ENCODE data around the gene SLC38A4. TPM values are rescaled to one million over a fixed set of nuclear protein-coding genes. Genes with fewer than 3 reads are reported as not detected.

Gene SLC38A4
- total RNA-seq, 1 donor from 2014 or later = not detected

DNA sequence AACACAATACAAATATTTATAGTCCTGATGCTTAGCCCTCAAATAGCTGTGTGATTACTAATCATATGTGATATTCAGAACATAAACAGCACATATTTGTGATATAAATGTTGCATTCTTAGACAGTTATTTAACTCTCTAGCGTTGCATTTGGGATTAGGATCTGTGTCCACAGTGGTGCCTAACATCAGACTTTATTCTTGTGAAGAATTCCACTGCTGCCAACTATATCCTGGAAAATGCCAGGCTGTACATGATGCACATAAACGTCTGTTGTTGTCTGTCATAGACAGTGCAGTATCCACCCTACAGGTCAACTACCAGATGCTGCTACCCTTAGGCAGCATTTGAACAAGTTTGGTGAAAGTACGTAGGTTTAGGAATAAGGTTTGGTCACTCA lies 39.0 kb downstream of the SLC38A4 start:
- Histone ChIP-seq H3K4me3 (no peak overlapping the region), H3K36me3 (no peaks in the 10 kb centered on the region), H3K27ac (no peak overlapping the region), H3K9me3 (no peaks in the 10 kb centered on the region), H3K4me1 (no peaks in the 10 kb centered on the region), H3K27me3 (no peaks in the 10 kb centered on the region)
- TF ChIP-seq, protein P1, sequence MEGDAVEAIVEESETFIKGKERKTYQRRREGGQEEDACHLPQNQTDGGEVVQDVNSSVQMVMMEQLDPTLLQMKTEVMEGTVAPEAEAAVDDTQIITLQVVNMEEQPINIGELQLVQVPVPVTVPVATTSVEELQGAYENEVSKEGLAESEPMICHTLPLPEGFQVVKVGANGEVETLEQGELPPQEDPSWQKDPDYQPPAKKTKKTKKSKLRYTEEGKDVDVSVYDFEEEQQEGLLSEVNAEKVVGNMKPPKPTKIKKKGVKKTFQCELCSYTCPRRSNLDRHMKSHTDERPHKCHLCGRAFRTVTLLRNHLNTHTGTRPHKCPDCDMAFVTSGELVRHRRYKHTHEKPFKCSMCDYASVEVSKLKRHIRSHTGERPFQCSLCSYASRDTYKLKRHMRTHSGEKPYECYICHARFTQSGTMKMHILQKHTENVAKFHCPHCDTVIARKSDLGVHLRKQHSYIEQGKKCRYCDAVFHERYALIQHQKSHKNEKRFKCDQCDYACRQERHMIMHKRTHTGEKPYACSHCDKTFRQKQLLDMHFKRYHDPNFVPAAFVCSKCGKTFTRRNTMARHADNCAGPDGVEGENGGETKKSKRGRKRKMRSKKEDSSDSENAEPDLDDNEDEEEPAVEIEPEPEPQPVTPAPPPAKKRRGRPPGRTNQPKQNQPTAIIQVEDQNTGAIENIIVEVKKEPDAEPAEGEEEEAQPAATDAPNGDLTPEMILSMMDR (IDR thresholded peaks at IDR 0.05) = no peak
- no peak for DNase-seq (ENCODE audit: low spot score in 2 of 2)
- intact Hi-C loops (cut with DNase I) = no loop called here

DNA sequence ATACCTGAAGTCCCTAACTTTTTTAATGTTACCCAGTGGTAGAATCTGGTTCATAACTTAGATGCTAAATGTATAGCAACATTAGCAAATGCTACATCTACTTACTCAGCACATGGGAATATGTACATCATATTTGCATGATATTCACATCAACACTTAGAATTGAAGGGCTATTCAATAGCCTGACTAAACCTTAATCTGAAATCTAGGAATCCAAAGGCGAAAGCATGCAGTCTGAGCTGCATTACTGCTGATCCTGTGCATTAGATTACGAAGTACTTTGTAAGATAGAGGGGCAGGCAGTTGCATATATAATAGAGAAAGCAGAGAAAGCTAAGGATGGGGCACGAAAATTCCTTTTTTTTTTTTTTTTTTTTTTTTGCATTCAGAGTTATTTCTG lies 40.4 kb downstream of the SLC38A4 start:
- Histone ChIP-seq H3K36me3 (no peaks in the 10 kb centered on the region), H3K9me3 (no peaks in the 10 kb centered on the region), H3K4me3 (no peak overlapping the region), H3K4me1 (no peaks in the 10 kb centered on the region), H3K27me3 (no peaks in the 10 kb centered on the region), H3K27ac (no peak overlapping the region)
- no peak for DNase-seq (ENCODE audit: low spot score in 2 of 2)
- TF ChIP-seq, protein P1 (IDR thresholded peaks at IDR 0.05) = no peak
- intact Hi-C loops (cut with DNase I) = no loop called here

DNA sequence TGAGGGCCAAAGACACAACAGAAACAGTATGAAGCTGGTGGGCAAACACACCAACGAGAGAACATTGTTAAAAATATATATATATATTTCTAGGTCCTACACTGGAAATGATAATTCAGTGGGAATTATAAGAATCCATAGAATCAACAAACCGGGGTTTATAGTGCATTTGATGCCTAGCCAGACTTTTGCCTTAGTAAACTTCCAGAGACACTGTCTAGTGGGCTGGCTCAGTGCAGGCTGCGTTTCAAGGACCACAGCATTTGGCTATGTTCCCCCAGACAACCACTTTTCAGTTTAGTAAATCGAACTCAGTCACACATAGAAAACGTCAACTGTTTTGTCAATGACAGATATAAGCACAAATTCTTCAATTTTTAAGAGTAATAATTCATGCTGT lies 41.9 kb downstream of the SLC38A4 start:
- TF ChIP-seq, protein P1 (IDR thresholded peaks at IDR 0.05) = no peak

DNA sequence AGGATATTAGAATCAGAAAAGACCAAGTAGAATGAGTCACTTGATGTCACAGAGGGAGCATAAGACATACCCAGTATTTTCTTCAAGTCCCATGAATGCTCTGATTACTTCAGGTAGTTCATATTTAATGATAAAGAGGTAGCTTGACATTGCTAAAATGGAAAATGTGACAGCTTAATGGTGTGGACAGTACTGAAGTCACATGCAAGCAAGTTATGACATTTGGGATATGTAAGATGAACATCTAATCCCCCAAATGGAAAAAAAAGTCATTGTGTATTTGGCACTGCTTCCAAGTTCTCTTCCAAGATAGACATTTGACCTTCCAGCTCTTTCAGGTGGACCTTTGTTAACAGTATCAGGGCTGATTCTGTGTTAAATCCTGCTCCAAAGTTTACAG lies 45.9 kb downstream of the SLC38A4 start:
- H3K27ac ChIP-seq = no peak overlapping the region
- intact Hi-C loops (cut with DNase I) = no loop called here
- no peak overlapping the region for H3K4me3 ChIP-seq
- no peaks in the 10 kb centered on the region for H3K36me3 ChIP-seq
- no peaks in the 10 kb centered on the region for H3K9me3 ChIP-seq
- no peaks in the 10 kb centered on the region for H3K27me3 ChIP-seq
- H3K4me1 ChIP-seq = no peaks in the 10 kb centered on the region
- TF ChIP-seq, protein P1 (IDR thresholded peaks at IDR 0.05) = no peak
- DNase-seq (ENCODE audit: low spot score in 2 of 2) = no peak

More for the DNA sequence above, 41.9 kb downstream of the SLC38A4 start:
- Histone ChIP-seq H3K36me3 (no peaks in the 10 kb centered on the region), H3K4me1 (no peaks in the 10 kb centered on the region), H3K27me3 (no peaks in the 10 kb centered on the region), H3K27ac (no peak overlapping the region), H3K9me3 (no peaks in the 10 kb centered on the region), H3K4me3 (no peak overlapping the region)
- no peak for DNase-seq (ENCODE audit: low spot score in 2 of 2)
- intact Hi-C loops (cut with DNase I) = no loop called here

DNA sequence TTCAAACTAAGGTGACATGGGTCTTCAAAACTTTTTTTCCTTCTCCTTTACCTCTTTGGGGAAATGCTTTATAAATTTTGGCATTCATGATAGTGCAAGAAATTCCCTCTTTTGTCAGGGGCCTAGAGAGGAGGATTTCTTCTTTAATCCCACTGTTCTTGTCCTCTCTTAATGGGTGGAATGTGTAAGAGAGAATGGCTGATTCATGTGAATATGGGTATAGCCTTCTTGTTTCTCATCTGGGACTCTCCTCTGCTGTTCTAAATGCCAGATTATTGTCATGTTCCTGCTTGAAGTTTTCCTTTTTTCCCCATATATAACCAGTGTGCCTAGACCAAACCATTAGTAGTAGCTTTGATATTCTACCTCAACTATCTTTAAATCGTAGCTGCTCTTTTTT lies 46.7 kb downstream of the SLC38A4 start:
- no peak overlapping the region for H3K4me3 ChIP-seq
- H3K9me3 ChIP-seq = no peaks in the 10 kb centered on the region
- H3K36me3 ChIP-seq = no peaks in the 10 kb centered on the region
- no peaks in the 10 kb centered on the region for H3K4me1 ChIP-seq
- no peak for DNase-seq (ENCODE audit: low spot score in 2 of 2)
- H3K27ac ChIP-seq = no peak overlapping the region
- no peaks in the 10 kb centered on the region for H3K27me3 ChIP-seq
- TF ChIP-seq, protein P1 (IDR thresholded peaks at IDR 0.05) = no peak
- intact Hi-C loops (cut with DNase I) = no loop called here

DNA sequence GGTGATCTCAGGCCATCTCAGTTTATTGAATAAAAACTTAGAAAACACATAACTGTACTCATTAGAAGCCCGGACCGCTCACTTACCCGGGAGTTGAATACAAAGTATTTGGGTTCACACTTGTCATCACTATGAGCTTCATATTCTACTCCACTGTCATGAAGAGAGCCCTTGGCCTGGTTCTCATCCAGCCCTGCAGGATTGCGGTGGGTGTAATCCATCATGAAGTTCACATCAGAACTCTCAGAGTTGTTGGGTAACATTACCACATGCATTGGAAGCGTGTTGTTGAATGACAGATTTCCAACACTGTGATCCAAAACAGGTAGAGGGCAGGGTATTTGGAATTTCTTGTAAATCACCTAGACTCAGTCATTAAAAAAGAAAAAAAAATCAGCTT lies 47.4 kb downstream of the SLC38A4 start:
- DNase-seq (ENCODE audit: low spot score in 2 of 2) = no peak
- H3K4me1 ChIP-seq = no peaks in the 10 kb centered on the region
- intact Hi-C loops (cut with DNase I) = no loop called here

More for the DNA sequence above, 47.4 kb downstream of the SLC38A4 start:
- Histone ChIP-seq H3K9me3 (no peaks in the 10 kb centered on the region), H3K36me3 (no peaks in the 10 kb centered on the region), H3K27ac (no peak overlapping the region), H3K4me3 (no peak overlapping the region), H3K27me3 (no peaks in the 10 kb centered on the region)
- TF ChIP-seq, protein P1 (IDR thresholded peaks at IDR 0.05) = no peak

Measured in ascending aorta (tissue), 2 donors.